NCI-H69 (cell line): ENCODE results near the gene ZCCHC10.
"Not testable (repeated sequence)": the region's sequence is repeated elsewhere in the genome, so short reads cannot be mapped to it uniquely, and the experiment has no call there.

Experiments
- DNase-seq: peaks from one replicate; lab custom pipeline; 2025; lab: John Stamatoyannopoulos, UW

Gene ZCCHC10

DNA sequence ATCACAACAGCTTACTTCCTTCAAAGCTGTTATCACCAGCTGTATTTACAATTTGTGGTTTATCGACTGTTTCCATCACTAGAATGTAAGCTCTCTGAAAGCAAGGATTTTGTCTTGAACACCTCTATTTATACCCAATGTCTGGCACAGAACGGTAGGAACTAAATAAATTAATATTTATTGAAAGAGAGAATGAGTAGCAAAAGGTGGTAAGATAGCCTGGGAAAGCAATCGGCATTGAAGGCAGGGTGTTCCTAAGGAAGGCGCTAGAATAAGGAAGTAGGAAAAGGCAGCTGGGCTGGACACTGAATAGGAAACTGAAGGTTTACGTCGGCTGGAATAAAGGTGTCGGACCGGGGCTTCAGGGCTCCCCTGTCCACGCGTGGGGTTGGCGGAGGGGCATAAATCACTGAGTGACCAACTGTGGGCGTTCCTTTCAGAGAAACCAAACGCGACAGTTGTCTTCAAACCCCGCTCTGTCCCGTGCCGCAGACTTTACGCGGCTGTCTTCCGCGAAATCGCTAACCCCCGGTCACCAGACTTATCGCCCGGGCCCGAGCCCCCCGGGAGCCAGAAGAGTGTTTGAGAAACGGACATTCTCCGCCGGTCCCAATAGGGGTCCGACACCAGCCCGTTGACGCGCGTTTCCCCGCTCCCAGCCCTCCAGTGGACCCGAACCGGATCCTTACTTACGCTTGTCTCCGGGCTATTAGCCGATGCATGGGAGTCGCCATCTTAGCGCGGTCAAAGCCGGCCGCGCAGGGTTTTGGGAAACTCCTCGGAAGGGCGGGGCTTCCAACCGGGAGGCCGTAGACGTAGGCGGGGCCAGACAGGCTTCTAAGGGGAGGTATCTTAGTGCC, at the start of gene ZCCHC10:
Gene ZCCHC10 (minus strand): TSS at position 746 of the 860 bp plus-strand sequence. CDS start 12 bp downstream, at position 734.
- DNase-seq: peak; percentile 98

- no peak for DNase-seq
These were observed 49.5 kb upstream of the ZCCHC10 start for GRCh38 chr5:133075572-133076536.

GRCh38 chr5:133072021-133072420, 45.7 kb upstream of the ZCCHC10 start:
- DNase-seq: no peak

- DNase-seq: no peak
These were observed 39.7 kb upstream of the ZCCHC10 start for GRCh38 chr5:133066045-133066444.

- no peak for DNase-seq
These were observed 39.1 kb upstream of the ZCCHC10 start for GRCh38 chr5:133065471-133065870.

DNA sequence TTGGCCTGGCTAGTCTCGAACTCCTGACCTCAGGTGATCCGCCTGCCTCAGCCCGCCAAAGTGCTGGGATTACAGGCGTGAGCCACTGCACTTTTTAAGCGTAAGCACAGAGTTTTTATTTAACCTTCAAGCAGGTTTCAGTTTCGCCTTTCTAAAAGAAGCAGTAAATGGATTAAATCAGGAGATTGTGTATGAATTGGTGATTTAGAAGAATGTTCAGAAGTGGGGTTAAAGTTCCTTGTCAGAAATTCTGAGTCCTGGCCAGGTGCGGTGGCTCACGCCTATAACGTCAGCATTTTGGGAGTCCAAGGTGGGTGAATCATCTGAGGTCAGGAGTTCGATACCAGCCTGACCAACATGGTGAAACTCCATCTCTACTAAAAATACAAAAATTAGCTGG, 37.6 kb upstream of the ZCCHC10 start:
- no peak for DNase-seq

DNA sequence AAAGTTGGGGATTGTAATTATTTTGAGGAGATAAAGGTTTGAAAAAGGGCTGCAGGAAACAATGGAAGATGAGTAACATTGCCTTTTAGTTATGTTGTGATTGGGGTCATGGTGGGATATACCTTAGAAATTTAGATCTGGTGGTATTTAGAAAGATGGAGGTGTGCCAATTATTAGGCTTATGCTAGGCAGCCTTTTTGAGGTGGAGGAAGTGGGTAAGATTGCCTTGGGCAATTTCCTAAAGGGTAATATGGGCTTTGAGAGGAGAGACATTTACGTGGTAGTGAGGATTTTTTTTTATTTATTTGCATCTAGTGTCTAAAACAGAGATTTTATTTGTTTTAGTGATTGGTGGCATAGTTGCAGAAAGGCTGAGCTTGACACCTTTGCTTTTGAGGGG, 35.9 kb upstream of the ZCCHC10 start:
- DNase-seq: no peak

GRCh38 chr5:133059621-133060020, 33.3 kb upstream of the ZCCHC10 start:
- no peak for DNase-seq

GRCh38 chr5:133056891-133057290, 30.5 kb upstream of the ZCCHC10 start:
- no peak for DNase-seq

- DNase-seq: no peak
These were observed 28.5 kb upstream of the ZCCHC10 start for GRCh38 chr5:133054697-133055471.

DNA sequence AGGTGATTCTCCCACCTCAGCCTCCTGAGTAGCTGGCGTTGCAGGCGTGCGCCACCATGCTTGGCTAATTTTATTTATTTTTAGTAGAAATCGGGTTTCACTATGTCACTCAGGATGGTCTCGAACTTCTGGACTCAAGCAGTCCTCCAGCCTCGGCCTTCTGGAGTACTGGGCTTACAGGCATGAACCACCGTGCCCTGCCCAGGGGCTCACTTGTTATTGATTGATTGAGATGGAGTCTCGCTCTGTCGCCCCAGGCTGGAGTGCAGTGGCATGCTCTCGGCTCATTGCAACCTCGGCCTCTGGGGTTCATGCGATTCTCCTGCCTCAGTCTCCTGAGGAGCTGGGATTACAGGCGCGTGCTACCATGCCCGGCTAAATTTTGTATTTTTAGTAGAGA, 27.1 kb upstream of the ZCCHC10 start:
- no peak for DNase-seq

DNA sequence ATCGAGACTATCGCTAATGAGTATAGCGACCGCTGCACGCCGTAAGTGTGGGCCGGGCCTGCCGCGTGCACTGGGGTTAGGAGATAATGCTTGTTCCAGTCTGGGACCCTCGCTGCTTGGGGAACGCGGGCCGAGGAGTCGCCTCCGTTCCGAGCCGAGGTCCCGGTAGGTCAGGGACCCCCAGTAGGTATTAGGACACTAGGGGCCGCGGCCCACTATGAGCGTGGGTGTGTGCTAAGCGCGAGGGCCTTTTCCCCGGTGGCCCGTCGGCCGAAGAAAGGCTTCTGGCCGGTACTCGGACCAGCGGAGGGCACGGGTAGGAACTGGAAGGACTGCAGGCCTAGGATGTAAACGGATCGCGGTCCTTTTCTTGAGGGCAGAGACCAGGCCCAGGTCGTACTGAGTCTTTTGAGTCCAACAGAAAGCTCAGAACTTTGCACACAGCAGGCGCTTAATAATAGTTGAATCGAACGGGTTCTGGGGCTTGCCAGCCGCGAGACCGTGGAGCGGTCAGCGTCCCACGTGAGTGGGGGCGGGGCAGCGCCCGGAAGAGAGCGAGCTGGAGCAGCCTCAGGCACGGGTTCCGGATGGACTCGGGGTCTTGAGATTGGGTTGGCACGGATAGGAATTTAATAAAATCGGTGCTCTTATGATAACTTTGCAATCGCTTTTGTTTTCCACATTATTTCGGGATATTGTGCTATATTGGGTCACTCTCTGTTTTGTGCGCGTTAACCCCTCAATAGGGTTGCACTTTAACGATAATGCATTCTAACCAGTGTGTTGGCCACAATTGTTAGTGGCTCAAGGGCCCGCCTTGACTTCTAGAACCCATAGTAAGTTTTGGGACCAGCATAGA, 26.2 kb upstream of the ZCCHC10 start:
- peak; percentile 69 for DNase-seq

DNA sequence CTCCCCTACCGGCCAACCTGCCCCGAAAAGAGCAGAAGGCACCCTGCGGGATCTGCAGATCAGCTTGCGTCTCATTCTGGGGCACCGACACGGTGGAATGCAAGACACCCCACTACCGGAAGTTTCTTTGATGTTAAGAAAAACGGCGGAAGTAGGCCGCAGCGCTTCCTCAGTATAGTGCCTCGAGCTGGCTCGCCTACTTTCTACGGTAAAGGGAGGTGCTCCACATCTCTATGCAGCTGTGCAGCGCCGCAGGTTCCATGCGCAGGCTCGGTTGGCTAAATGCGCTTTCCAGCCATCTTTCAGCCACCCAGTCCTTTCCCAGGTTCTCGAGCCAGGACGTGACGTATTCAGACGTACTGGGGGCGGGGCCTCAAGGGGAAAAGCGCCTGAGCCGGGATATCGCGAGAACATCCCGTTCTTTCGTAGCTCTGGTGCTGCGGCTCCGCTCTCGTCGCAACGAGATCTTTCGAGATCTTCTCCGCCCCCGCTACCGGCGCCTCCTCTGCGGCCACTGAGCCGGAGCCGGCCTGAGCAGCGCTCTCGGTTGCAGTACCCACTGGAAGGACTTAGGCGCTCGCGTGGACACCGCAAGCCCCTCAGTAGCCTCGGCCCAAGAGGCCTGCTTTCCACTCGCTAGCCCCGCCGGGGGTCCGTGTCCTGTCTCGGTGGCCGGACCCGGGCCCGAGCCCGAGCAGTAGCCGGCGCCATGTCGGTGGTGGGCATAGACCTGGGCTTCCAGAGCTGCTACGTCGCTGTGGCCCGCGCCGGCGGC, 25.4 kb upstream of the ZCCHC10 start, which contains the start of gene HSPA4:
Gene HSPA4 (plus strand): TSS at position 472 of the 775 bp plus-strand sequence. CDS start 238 bp downstream, at position 710.
- DNase-seq: peak; percentile 100

- no peak for DNase-seq
These were observed 24.8 kb upstream of the ZCCHC10 start for GRCh38 chr5:133051061-133051541.

- peak; percentile 33 for DNase-seq
These were observed 24.2 kb upstream of the ZCCHC10 start for GRCh38 chr5:133050521-133050920.

DNA sequence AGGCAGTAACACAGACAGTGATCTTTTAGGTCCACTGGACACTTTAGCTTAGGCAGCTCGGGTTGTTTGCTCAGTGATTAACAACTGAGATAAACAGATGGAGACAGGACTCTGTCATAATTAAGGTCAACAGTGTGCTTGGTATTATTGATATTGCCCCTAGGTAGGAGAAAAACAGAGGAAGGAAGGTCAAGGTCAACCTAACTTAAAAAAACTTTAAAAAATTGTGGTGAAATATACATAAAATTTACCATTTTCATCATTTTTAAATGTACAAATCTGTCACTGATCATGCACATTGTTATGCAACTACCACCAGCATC, 23.3 kb upstream of the ZCCHC10 start:
- peak; percentile 94 for DNase-seq

- DNase-seq: peak; percentile 65
These were observed 22.8 kb upstream of the ZCCHC10 start for GRCh38 chr5:133048993-133049725.

DNA sequence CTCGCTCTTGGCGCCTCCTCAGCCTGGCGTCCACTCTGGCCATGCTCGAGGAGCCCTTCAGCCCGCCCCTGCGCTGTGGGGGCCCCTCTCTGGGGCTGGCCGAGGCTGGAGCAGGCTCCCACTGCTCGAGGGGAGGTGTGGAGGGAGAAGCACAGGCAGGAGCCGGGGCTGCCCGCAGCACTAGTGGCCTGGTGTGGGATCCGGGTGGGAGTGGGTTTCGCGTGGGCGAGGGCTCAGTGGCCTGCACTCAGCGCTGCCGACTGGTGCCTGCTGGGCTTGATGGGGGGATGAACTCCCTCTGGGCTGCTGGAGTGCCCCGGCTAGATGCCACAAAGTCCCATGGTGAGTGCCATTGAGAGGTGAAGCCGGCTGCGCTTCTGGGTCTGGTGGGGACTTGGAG, 21.1 kb upstream of the ZCCHC10 start:
- no peak for DNase-seq

- not testable (repeated sequence) for DNase-seq
These were observed 20.2 kb upstream of the ZCCHC10 start for GRCh38 chr5:133046560-133046959.
